ENCODE data around the gene CAVIN3. TPM values are rescaled to one million over a fixed set of nuclear protein-coding genes. Genes with fewer than 3 reads are reported as not detected.

Gene CAVIN3
- total and polyA plus RNA-seq, 2 of the 8 experiments (the other 6 are each of a cell fraction or from before 2014, with no cell fraction given), result 17.7 to 26.4 TPM

GRCh38 chr11:6273188-6273587 lies 47.1 kb downstream of the CAVIN3 start (continued):
- TF ChIP-seq EP300 (IDR thresholded peaks at IDR 0.05; ENCODE audit: borderline replicate concordance in 1 of 2, low read depth in 2 of 2, low read length in 2 of 2), result no peak

All from H1 (cell line).